Gastrocnemius medialis (tissue), 4 donors: ENCODE results near the gene ITGB2. TPM values are rescaled to one million over a fixed set of nuclear protein-coding genes. Genes with fewer than 3 reads are reported as not detected.

Experiments used
- ATAC-seq, 2 donors: fragments of 150-250 bp; one replicate each; pipeline ENCODE4 v1.9.1; 2016
- DNase-seq, 2 donors: peaks; one replicate each; pipeline ENCODE4 v3.0.0-alpha.2; 2019
- H3K27ac ChIP-seq, 4 donors: fragments of 200-600 bp; sonication (generic); 1 replicate in 1 of 4; 2 replicates in 3 of 4; pipeline ENCODE4 v1.5.1; 2016 to 2018; ENCODE audit warnings: mild to moderate bottlenecking in 2 of 4, moderate library complexity in 1 of 4
- H3K27me3 ChIP-seq, 3 donors: fragments of 200-600 bp; sonication (generic) in 2 of 3; 1 replicate in 1 of 3; 2 replicates in 2 of 3; pipeline versions ENCODE4 v1.5.1 to v1.6.0; 2016 to 2019; ENCODE audit warnings: mild to moderate bottlenecking in 1 of 3, moderate library complexity in 1 of 3
- H3K36me3 ChIP-seq, 2 donors: fragments of 200-600 bp; sonication (generic) in 1 of 2; one replicate each; pipeline ENCODE4 v1.5.1; 2017 to 2018
- H3K4me1 ChIP-seq, 2 donors: fragments of 200-600 bp; sonication (generic) in 1 of 2; one replicate each; pipeline ENCODE4 v1.5.1; 2016 to 2017; ENCODE audit warnings: mild to moderate bottlenecking in 2 of 2
- H3K4me3 ChIP-seq, 4 donors: fragments of 200-600 bp; sonication (generic) in 3 of 4; 1 replicate in 1 of 4; 2 replicates in 3 of 4; pipeline ENCODE4 v1.5.1; 2016 to 2019; ENCODE audit warnings: mild to moderate bottlenecking in 2 of 4
- H3K9me3 ChIP-seq, 3 donors: fragments of 200-600 bp; sonication (generic) in 2 of 3; 1 replicate in 1 of 3; 2 replicates in 2 of 3; pipeline ENCODE4 v1.5.1; 2016 to 2019
- CTCF ChIP-seq, 5 experiments: fragments of 450-650 bp in 3 of 5; fragments of 200-600 bp in 2 of 5; sonication (generic) in 2 of 5; IDR thresholded peaks in 4 of 5; conservative IDR thresholded peaks in 1 of 5; 1 replicate in 4 of 5; 2 replicates in 1 of 5; pipeline ENCODE4 v1.5.1; 2016 to 2019; ENCODE audit warnings: antibody characterized with exemption in 5 of 5, mild to moderate bottlenecking in 3 of 5, moderate library complexity in 3 of 5
- POLR2A ChIP-seq, 2 donors: fragments of 450-650 bp; IDR thresholded peaks; one replicate each; pipeline ENCODE4 v1.6.1; 2017; ENCODE audit warnings: antibody characterized with exemption in 2 of 2, mild to moderate bottlenecking in 2 of 2, moderate library complexity in 2 of 2
- in situ Hi-C, 4 donors: fragments of 200-750 bp; cut with MboI; loops; one replicate each; pipeline versions ENCODE4 v1.15.0 to v1.8.0; 2017; ENCODE audit warnings: low sequenced_read_pairs in 4 of 4
- intact Hi-C: fragments of 100-400 bp; cut with DNase I; formaldehyde crosslinking; loops from one replicate; pipeline ENCODE4 v1.15.1; 2023; ENCODE audit warnings: low total_unique reads
- total RNA-seq, 4 donors: library from RNA; depleted of rRNA; stranded (reverse); fragments of >200 nt; gene quantifications; one replicate each; pipeline versions ENCODE4 v1.1.0 to v1.2.3, GENCODE V29; 2016

The ITGB2 gene
- total RNA-seq, 4 donors from 2014 or later, result 10.9 to 41.7 (median 27.4) TPM

- in situ Hi-C loops, result no loop called here
- intact Hi-C loops, result no loop called here
- peak in 1 of 2 donors; percentile 50 for DNase-seq
These were observed 66.9 kb downstream of the ITGB2 start for GRCh38 chr21:44853601-44854390.

GRCh38 chr21:44850905-44851657 is 69.6 kb downstream of the ITGB2 start:
- ATAC-seq (peak in 1 of 2 donors; percentile 15), DNase-seq (peak; percentile 48 to 81)
- H3K4me3 ChIP-seq, result no peak overlapping the region
- peak overlapping the region; percentile 68 to 89 (median 88) for H3K27ac ChIP-seq
- in situ Hi-C loops, result no loop called here
- H3K27me3 ChIP-seq, result no peaks in the 10 kb centered on the region
- TF ChIP-seq POLR2A (IDR thresholded peaks at IDR 0.05), result peak in 1 of 2 donors; percentile 9
- TF ChIP-seq CTCF (IDR thresholded peaks at IDR 0.05 in 4 of 5, conservative IDR thresholded peaks at IDR 0.05 in 1 of 5), result no peak
- intact Hi-C loops, result no loop called here
- H3K9me3 ChIP-seq, result no peaks in the 10 kb centered on the region
- H3K4me1 ChIP-seq, result peaks cover 33 to 42% of the 10 kb centered on the region in 2 donors
- H3K36me3 ChIP-seq, result peaks cover 0 to 40% of the 10 kb centered on the region in 2 donors

More at GRCh38 chr21:44853601-44854390, 66.9 kb downstream of the ITGB2 start:
- ATAC-seq, result no peak
- Histone ChIP-seq H3K9me3 (no peaks in the 10 kb centered on the region), H3K4me1 (peaks cover 42 to 45% of the 10 kb centered on the region in 2 donors), H3K36me3 (peaks cover 0 to 46% of the 10 kb centered on the region in 2 donors), H3K27me3 (no peaks in the 10 kb centered on the region), H3K4me3 (no peak overlapping the region), H3K27ac (peak overlapping the region; percentile 87 to 89 (median 88))
- TF ChIP-seq CTCF (IDR thresholded peaks at IDR 0.05 in 4 of 5, conservative IDR thresholded peaks at IDR 0.05 in 1 of 5) (no peak), POLR2A (IDR thresholded peaks at IDR 0.05) (peak in 1 of 2 donors; percentile 20)

GRCh38 chr21:44850208-44850800 is 70.4 kb downstream of the ITGB2 start:
- Histone ChIP-seq H3K36me3 (peaks cover 0 to 40% of the 10 kb centered on the region in 2 donors), H3K4me3 (no peak overlapping the region), H3K4me1 (peaks cover 36 to 41% of the 10 kb centered on the region in 2 donors), H3K27ac (peak overlapping the region; percentile 68 to 89 (median 88)), H3K9me3 (no peaks in the 10 kb centered on the region), H3K27me3 (peaks cover 0 to 5% (median 0%) of the 10 kb centered on the region in 3 donors)
- ATAC-seq, result no peak
- no peak for TF ChIP-seq POLR2A (IDR thresholded peaks at IDR 0.05)
- TF ChIP-seq CTCF (IDR thresholded peaks at IDR 0.05 in 4 of 5, conservative IDR thresholded peaks at IDR 0.05 in 1 of 5), result no peak
- no peak for DNase-seq
- in situ Hi-C loops (no loop called here), intact Hi-C loops (no loop called here)

- H3K27ac ChIP-seq, result peak overlapping the region; percentile 68 to 89 (median 88)
- intact Hi-C loops, result no loop called here
- no peak for ATAC-seq
- peaks cover 0 to 38% of the 10 kb centered on the region in 2 donors for H3K36me3 ChIP-seq
- peaks cover 0 to 6% (median under 1%) of the 10 kb centered on the region in 3 donors for H3K27me3 ChIP-seq
- peaks cover 36 to 40% of the 10 kb centered on the region in 2 donors for H3K4me1 ChIP-seq
- in situ Hi-C loops, result no loop called here
- no peak for TF ChIP-seq POLR2A (IDR thresholded peaks at IDR 0.05)
- no peak overlapping the region for H3K4me3 ChIP-seq
- no peak for DNase-seq
- no peaks in the 10 kb centered on the region for H3K9me3 ChIP-seq
These were observed 71.0 kb downstream of the ITGB2 start for GRCh38 chr21:44849616-44850130.
